Keratinocyte (primary cell): ENCODE data around the gene ENO1. TPM values are rescaled to one million over a fixed set of nuclear protein-coding genes. Genes with fewer than 3 reads are reported as not detected.

Experiments used
- DNase-seq: peaks from one replicate; pipeline ENCODE4 v3.0.0-alpha.2; 2011; ENCODE audit warnings: low read depth, missing footprints, low spot score
- FAIRE-seq: peaks from 2 replicates; lab custom pipeline; 2011; peaks lifted over from hg19 to GRCh38; lab: Jason Lieb, UNC
- H2AFZ ChIP-seq: 2 replicates; pipeline ENCODE4 v1.6.0; 2012; ENCODE audit warnings: low read length, control low read depth, inconsistent platforms; ENCODE audit not compliant: control insufficient read depth
- H3K27ac ChIP-seq: 2 replicates; pipeline ENCODE4 v1.5.1; 2011; ENCODE audit warnings: low read length; ENCODE audit not compliant: control insufficient read depth, insufficient read depth
- H3K27me3 ChIP-seq: 3 replicates; pipeline ENCODE4 v1.6.0; 2011; ENCODE audit warnings: low read length; ENCODE audit not compliant: control insufficient read depth, insufficient read depth; ENCODE audit errors: extremely low read depth
- H3K36me3 ChIP-seq, 2 experiments: 2 replicates in 1 of 2; 3 replicates in 1 of 2; pipeline ENCODE4 v1.5.1; 2011; ENCODE audit warnings: low read length in 2 of 2, mild to moderate bottlenecking in 1 of 2; ENCODE audit not compliant: control insufficient read depth in 2 of 2, insufficient read depth in 2 of 2; ENCODE audit errors: extremely low read depth in 1 of 2
- H3K4me1 ChIP-seq: 3 replicates; pipeline ENCODE4 v1.5.1; 2011; ENCODE audit warnings: low read length; ENCODE audit not compliant: control insufficient read depth, insufficient read depth; ENCODE audit errors: extremely low read depth
- H3K4me2 ChIP-seq: 3 replicates; pipeline ENCODE4 v1.6.0; 2011; ENCODE audit warnings: low read depth, low read length; ENCODE audit not compliant: control insufficient read depth, insufficient read depth; ENCODE audit errors: extremely low read depth
- H3K4me3 ChIP-seq, 3 experiments: fragments of 200-600 bp in 1 of 3; sonication (generic) in 1 of 3; 2 replicates in 2 of 3; 3 replicates in 1 of 3; pipeline ENCODE4 v1.5.1; 2011 to 2016; ENCODE audit warnings: low read length in 3 of 3, mild to moderate bottlenecking in 3 of 3, control low read depth in 2 of 3, inconsistent platforms in 1 of 3, low read depth in 1 of 3, mixed read lengths in 1 of 3, mixed run types in 1 of 3, moderate library complexity in 1 of 3; ENCODE audit not compliant: control insufficient read depth in 2 of 3, insufficient read depth in 2 of 3; ENCODE audit errors: extremely low read depth in 1 of 3
- H3K79me2 ChIP-seq: 2 replicates; pipeline ENCODE4 v1.6.0; 2012; ENCODE audit warnings: low read length; ENCODE audit not compliant: control insufficient read depth, insufficient read depth
- H3K9ac ChIP-seq: 3 replicates; pipeline ENCODE4 v1.6.0; 2011; ENCODE audit warnings: low read length; ENCODE audit not compliant: control insufficient read depth, insufficient read depth; ENCODE audit errors: extremely low read depth
- H3K9me1 ChIP-seq: 3 replicates; pipeline ENCODE4 v1.6.0; 2011; ENCODE audit warnings: low read length; ENCODE audit not compliant: control insufficient read depth, insufficient read depth; ENCODE audit errors: extremely low read depth
- H3K9me3 ChIP-seq: 2 replicates; pipeline ENCODE4 v1.5.1; 2012; ENCODE audit warnings: low read depth, low read length; ENCODE audit not compliant: control insufficient read depth
- H4K20me1 ChIP-seq: 3 replicates; pipeline ENCODE4 v1.6.0; 2011; ENCODE audit warnings: low read length; ENCODE audit not compliant: control insufficient read depth, insufficient read depth; ENCODE audit errors: extremely low read depth
- EZH2 ChIP-seq: IDR thresholded peaks from one replicate; pipeline ENCODE4 v1.6.1; 2012; ENCODE audit warnings: inconsistent platforms, mild to moderate bottlenecking, low read length, moderate library complexity
- dilution Hi-C: fragments of 300-500 bp; cut with MboI; formaldehyde crosslinking; loops from one replicate; pipeline ENCODE4 v1.7.0; 2020; ENCODE audit warnings: low sequenced_read_pairs; ENCODE audit not compliant: extremely low pct_ligation_motif_present
- polyA plus RNA-seq, 5 experiments: library from polyadenylated mRNA; depleted of rRNA in 3 of 5; stranded (reverse) in 3 of 5; stranded (forward) in 1 of 5; unstranded in 1 of 5; fragments of >200 nt; gene quantifications; 1 replicate in 1 of 5; 2 replicates in 3 of 5; 3 replicates in 1 of 5; pipeline versions ENCODE4 v1.2.1 to v1.2.3, GENCODE V29; 2011 to 2012; ENCODE audit warnings: missing spikeins in 2 of 5, low read depth in 1 of 5, low replicate concordance in 1 of 5
- TF ChIP-seq, protein P1 (sequence below), 3 experiments: IDR thresholded peaks in 1 of 3; conservative IDR thresholded peaks in 1 of 3; optimal IDR thresholded peaks in 1 of 3; 2 replicates in 2 of 3; 3 replicates in 1 of 3; pipeline versions ENCODE3 to v1.5.1; 2011; ENCODE audit warnings: low read length in 3 of 3, mild to moderate bottlenecking in 3 of 3, moderate library complexity in 2 of 3, control low read depth in 1 of 3, inconsistent platforms in 1 of 3; ENCODE audit not compliant: insufficient read depth in 2 of 3; ENCODE audit errors: extremely low read depth in 1 of 3

The ENO1 gene
- polyA plus RNA-seq, 1 donor (not counting 4 experiments of a cell fraction or from before 2014, with no cell fraction given) = 1,908 TPM

DNA sequence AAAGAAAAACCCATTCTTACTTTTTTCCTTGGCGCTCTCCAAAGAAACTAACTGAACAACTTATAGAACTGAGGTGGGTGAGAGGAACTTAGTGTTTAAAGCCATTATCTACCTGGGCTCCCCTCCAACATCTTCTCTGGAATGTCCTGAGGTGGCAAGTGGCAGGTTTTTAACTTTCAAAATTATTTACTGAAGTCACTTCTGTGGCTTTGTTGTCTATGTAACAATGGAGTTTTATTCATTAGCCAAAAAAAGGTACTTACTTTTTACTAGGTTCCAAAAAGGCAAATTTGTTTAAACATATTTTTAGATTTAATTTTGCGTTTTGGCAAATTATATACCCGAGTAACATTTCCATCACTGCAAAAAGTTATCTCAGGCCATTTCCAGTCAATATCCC lies 2.4 kb downstream of the ENO1 start:
- H3K36me3 ChIP-seq = peaks cover 28 to 40% of the 10 kb centered on the region in 2 experiments
- no peak for FAIRE-seq
- H4K20me1 ChIP-seq = peaks cover 47% of the 10 kb centered on the region
- H3K4me1 ChIP-seq = peaks cover 67% of the 10 kb centered on the region
- peaks cover 64% of the 10 kb centered on the region for H3K79me2 ChIP-seq
- peak overlapping the region; percentile 79 for H3K4me2 ChIP-seq
- H3K9ac ChIP-seq = peak overlapping the region; percentile 100
- dilution Hi-C loops = no loop called here
- TF ChIP-seq, protein P1, sequence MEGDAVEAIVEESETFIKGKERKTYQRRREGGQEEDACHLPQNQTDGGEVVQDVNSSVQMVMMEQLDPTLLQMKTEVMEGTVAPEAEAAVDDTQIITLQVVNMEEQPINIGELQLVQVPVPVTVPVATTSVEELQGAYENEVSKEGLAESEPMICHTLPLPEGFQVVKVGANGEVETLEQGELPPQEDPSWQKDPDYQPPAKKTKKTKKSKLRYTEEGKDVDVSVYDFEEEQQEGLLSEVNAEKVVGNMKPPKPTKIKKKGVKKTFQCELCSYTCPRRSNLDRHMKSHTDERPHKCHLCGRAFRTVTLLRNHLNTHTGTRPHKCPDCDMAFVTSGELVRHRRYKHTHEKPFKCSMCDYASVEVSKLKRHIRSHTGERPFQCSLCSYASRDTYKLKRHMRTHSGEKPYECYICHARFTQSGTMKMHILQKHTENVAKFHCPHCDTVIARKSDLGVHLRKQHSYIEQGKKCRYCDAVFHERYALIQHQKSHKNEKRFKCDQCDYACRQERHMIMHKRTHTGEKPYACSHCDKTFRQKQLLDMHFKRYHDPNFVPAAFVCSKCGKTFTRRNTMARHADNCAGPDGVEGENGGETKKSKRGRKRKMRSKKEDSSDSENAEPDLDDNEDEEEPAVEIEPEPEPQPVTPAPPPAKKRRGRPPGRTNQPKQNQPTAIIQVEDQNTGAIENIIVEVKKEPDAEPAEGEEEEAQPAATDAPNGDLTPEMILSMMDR (optimal IDR thresholded peaks at IDR 0.05 in 1 of 3, IDR thresholded peaks at IDR 0.05 in 1 of 3, conservative IDR thresholded peaks at IDR 0.05 in 1 of 3; ENCODE audit: extremely low read depth in 1 of 3, insufficient read depth in 2 of 3, low read length in 3 of 3) = no peak
- no peak for TF ChIP-seq EZH2
- H3K9me3 ChIP-seq = no peaks in the 10 kb centered on the region
- no peak overlapping the region for H2AFZ ChIP-seq
- peak overlapping the region; percentile 99 for H3K27ac ChIP-seq
- no peak for DNase-seq
- peak overlapping the region; percentile 75 to 96 (median 78) for H3K4me3 ChIP-seq
- H3K27me3 ChIP-seq = no peaks in the 10 kb centered on the region
- peaks cover 8% of the 10 kb centered on the region for H3K9me1 ChIP-seq

DNA sequence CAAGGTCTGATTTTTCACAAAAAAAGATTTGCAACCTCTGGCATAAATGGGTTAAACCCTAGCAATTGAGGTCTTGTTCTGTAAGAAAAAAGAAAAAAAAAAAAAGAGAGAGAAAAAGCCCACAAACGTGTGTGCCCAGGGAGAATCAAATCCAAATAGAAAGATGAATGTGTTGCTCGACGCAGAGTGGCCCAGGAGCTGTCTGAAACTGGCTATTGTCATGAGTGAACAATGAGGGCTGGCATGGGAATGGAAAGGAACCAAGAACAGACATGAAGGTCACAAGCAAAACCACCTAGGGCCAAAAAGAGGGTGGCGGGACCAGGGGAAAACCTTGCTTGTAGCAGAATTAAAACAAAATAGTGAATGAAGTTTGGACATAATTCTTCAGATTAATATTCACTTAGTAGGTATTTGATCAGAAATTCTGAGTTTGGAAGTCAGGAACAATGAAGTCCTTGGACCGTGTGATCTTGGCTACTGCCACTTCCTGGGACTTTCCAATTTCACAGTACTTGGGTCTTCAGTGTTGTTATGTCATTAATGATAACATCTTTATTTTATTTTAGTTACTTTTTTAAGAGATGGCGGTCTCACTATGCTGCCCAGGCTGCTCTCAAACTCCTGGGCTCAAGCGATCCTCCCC lies 3.1 kb downstream of the ENO1 start:
- Histone ChIP-seq H3K79me2 (peaks cover 72% of the 10 kb centered on the region), H3K9me3 (no peaks in the 10 kb centered on the region), H2AFZ (no peak overlapping the region), H3K9me1 (peaks cover 8% of the 10 kb centered on the region), H3K4me2 (peak overlapping the region; percentile 79), H3K9ac (peak overlapping the region; percentile 100), H3K27me3 (no peaks in the 10 kb centered on the region), H3K36me3 (peaks cover 35 to 47% of the 10 kb centered on the region in 2 experiments), H3K27ac (peak overlapping the region; percentile 99), H3K4me3 (peak overlapping the region; percentile 75 to 96 (median 78)), H4K20me1 (peaks cover 55% of the 10 kb centered on the region), H3K4me1 (peaks cover 64% of the 10 kb centered on the region)
- TF ChIP-seq, protein P1 (optimal IDR thresholded peaks at IDR 0.05 in 1 of 3, IDR thresholded peaks at IDR 0.05 in 1 of 3, conservative IDR thresholded peaks at IDR 0.05 in 1 of 3; ENCODE audit: extremely low read depth in 1 of 3, insufficient read depth in 2 of 3, low read length in 3 of 3) = no peak
- no peak for TF ChIP-seq EZH2
- FAIRE-seq = no peak
- DNase-seq = no peak
- dilution Hi-C loops = no loop called here
